Vagina (tissue), 2 donors: Measurements from ENCODE around the gene ZBTB7A.

Experiments
- CTCF ChIP-seq, 3 experiments: fragments of 450-650 bp in 2 of 3; fragments of 200-600 bp in 1 of 3; sonication (generic) in 1 of 3; IDR thresholded peaks; one replicate each; pipeline ENCODE4 v1.5.1; 2017 to 2019; ENCODE audit warnings: antibody characterized with exemption in 3 of 3, mild to moderate bottlenecking in 2 of 3, moderate library complexity in 2 of 3
- POLR2A ChIP-seq, 2 donors: fragments of 450-650 bp; IDR thresholded peaks; one replicate each; pipeline ENCODE4 v1.6.1; 2017; ENCODE audit warnings: antibody characterized with exemption in 2 of 2, mild to moderate bottlenecking in 2 of 2, moderate library complexity in 2 of 2

GRCh38 chr19:4038661-4039423 lies 27.9 kb downstream of the ZBTB7A start:
- TF ChIP-seq CTCF (IDR thresholded peaks at IDR 0.05) (no peak), POLR2A (IDR thresholded peaks at IDR 0.05) (no peak)
